ENCODE measurements around the gene SLC2A4. TPM values are rescaled to one million over a fixed set of nuclear protein-coding genes. Genes with fewer than 3 reads are reported as not detected.

Gene SLC2A4
- polyA plus RNA-seq, 3 donors, result not detected

DNA sequence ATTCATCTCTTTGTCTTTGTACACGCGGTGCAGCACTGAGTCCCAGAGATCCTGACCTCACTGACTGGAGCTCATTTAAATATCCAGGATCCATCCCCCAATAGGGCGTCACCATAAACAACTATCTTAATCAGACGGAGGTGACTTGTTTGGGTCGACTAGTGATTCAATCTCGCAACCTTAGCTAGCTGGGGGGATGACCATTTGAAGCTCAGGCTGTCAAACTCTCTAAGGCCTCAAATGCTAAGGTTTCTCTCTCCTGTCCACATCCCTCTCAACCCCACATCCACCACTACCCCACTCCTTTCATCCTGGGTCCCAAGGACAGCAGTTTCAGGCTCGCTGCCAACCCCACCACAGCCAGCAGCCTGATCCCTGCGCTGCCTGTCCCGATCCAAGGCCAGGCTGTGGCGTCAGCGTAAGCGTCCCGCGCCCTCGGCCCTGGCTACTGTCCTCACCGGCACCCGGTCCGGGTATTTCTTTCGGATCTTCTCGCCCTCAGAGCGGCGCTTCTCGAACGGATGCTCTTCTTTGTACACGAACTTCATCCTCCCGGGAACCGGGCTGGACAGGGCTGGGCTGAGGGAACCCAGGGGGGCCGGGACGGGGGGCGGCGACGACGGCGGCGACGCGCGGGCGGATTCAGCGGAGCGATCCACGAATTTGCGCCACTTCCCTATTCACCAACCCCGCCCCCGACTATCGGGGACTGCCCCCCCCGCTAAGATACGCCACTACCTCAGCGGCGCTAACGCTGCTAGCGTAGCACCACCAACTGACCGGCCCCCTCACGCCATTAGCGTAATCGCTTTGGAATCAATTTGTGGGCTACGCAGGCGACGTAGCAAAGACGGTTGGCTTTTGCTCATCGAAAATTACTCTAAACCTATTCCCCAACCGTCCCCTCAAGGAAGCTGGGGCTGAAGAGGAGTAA, 39.5 kb upstream of the SLC2A4 start, which contains the start of gene GABARAP:
Gene GABARAP, minus strand, starts transcription at position 667 of the 934 bp plus-strand sequence. Its CDS starts 119 bp downstream, at position 548.
- peaks cover 69% of the 10 kb centered on the region for H3K79me2 ChIP-seq (ENCODE audit: insufficient read depth, low read length)
- H3K4me3 ChIP-seq (replicated peaks in 1 of 3; ENCODE audit: low read depth in 2 of 3, low read length in 3 of 3), result peak within 1 kb of the TSS; percentile 95 to 100 (median 98)
- H3K36me3 ChIP-seq (replicated peaks in 1 of 2; ENCODE audit: control insufficient read depth in 1 of 2, insufficient read depth in 2 of 2, low read length in 2 of 2), result peaks cover 31 to 34% of the 10 kb centered on the region in 2 donors
- Mint-ChIP-seq H3K27ac (peak within 1 kb of the TSS; percentile 99 to 100 (median 100)), H3K4me1 (peaks cover 31% of the 10 kb centered on the region), H3K4me3 (peak within 1 kb of the TSS; percentile 98 to 99), H3K27me3 (ENCODE audit: low read depth in 3 of 3) (peaks cover 0 to 3% (median 0%) of the 10 kb centered on the region in 3 donors), H3K9me3 (peaks cover 0 to 4% (median 0%) of the 10 kb centered on the region in 7 donors), H3K36me3 (peaks cover 35 to 59% of the 10 kb centered on the region in 2 donors)
- no peaks in the 10 kb centered on the region for H3K27me3 ChIP-seq (ENCODE audit: control insufficient read depth in 2 of 2, insufficient read depth in 2 of 2, low read length in 2 of 2)
- TF ChIP-seq, protein P1, sequence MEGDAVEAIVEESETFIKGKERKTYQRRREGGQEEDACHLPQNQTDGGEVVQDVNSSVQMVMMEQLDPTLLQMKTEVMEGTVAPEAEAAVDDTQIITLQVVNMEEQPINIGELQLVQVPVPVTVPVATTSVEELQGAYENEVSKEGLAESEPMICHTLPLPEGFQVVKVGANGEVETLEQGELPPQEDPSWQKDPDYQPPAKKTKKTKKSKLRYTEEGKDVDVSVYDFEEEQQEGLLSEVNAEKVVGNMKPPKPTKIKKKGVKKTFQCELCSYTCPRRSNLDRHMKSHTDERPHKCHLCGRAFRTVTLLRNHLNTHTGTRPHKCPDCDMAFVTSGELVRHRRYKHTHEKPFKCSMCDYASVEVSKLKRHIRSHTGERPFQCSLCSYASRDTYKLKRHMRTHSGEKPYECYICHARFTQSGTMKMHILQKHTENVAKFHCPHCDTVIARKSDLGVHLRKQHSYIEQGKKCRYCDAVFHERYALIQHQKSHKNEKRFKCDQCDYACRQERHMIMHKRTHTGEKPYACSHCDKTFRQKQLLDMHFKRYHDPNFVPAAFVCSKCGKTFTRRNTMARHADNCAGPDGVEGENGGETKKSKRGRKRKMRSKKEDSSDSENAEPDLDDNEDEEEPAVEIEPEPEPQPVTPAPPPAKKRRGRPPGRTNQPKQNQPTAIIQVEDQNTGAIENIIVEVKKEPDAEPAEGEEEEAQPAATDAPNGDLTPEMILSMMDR (IDR thresholded peaks at IDR 0.05), result no peak
- peak within 1 kb of the TSS; percentile 100 for H3K9ac ChIP-seq (ENCODE audit: insufficient read depth, low read length, poor library complexity, severe bottlenecking)
- DNase-seq, result peak; percentile 92 to 96 (median 93)
- peak within 1 kb of the TSS; percentile 100 for H3K4me2 ChIP-seq (replicated peaks; ENCODE audit: extremely low read depth, low read length, poor library complexity, severe bottlenecking)
- peaks cover 30 to 37% of the 10 kb centered on the region in 2 donors for H3K4me1 ChIP-seq (ENCODE audit: control insufficient read depth in 1 of 2, insufficient read depth in 2 of 2, low read length in 2 of 2)
- peak within 1 kb of the TSS; percentile 99 to 100 for H3K27ac ChIP-seq (ENCODE audit: low read depth in 1 of 2, low read length in 2 of 2)
- WGBS (ENCODE audit: insufficient coverage), result under 1% methylated on average over 50 of the region's 62 CpGs
- intact Hi-C loops (cut with micrococcal nuclease), result loop anchor here in 1 of 2 donors (1.0 kb wide), 1 partner anchor 9 kb away; the partner anchor contains the start of gene CTDNEP1
- no peaks in the 10 kb centered on the region for H3K9me3 ChIP-seq (replicated peaks in 1 of 2; ENCODE audit: control insufficient read depth in 1 of 2, insufficient read depth in 1 of 2, low read length in 2 of 2)
- peaks cover 17% of the 10 kb centered on the region for H4K20me1 ChIP-seq (ENCODE audit: insufficient read depth, low read length)
- peak within 1 kb of the TSS; percentile 84 for H2AFZ ChIP-seq (ENCODE audit: insufficient read depth, low read depth, low read length, poor library complexity, severe bottlenecking)

DNA sequence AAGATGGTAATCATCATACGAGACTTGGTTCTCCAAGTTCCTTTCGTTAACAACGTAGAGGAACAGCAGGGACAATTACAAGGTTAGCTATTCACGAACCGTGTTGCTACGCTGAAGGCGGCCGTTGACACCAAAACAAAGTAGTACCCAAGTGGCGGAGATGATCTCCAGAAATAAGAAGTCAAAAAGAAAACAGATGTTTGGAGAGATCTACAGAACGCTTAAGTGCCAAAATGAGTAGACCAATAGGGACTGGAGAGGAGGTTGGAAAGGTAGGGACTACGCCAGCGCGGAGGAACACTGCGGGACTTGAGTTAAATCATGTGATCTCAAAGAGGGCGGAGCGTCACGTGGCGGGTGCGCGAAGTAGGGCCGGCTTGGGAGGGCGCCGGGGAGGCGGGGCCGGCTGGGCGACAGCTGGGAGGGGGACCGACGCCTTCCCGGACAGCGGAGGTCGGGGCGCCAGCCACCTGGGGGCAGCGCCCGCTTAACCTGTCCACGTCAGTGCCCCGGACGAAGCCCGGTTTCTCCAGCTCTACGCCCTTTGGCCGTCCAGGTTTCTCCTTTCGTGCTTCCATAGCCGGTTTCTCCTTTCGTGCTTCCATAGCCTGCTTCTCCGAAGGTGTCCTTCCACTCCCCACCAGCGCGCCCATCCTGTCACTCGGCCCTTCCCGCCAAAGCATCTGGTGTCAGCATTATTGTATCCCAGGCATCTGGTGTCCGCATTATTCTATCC, 38.6 kb upstream of the SLC2A4 start:
- Histone ChIP-seq H3K4me1 (ENCODE audit: control insufficient read depth in 1 of 2, insufficient read depth in 2 of 2, low read length in 2 of 2) (peaks cover 24 to 30% of the 10 kb centered on the region in 2 donors), H3K79me2 (ENCODE audit: insufficient read depth, low read length) (peaks cover 69% of the 10 kb centered on the region), H3K9ac (ENCODE audit: insufficient read depth, low read length, poor library complexity, severe bottlenecking) (peak overlapping the region; percentile 100), H3K9me3 (replicated peaks in 1 of 2; ENCODE audit: control insufficient read depth in 1 of 2, insufficient read depth in 1 of 2, low read length in 2 of 2) (no peaks in the 10 kb centered on the region), H3K27me3 (ENCODE audit: control insufficient read depth in 2 of 2, insufficient read depth in 2 of 2, low read length in 2 of 2) (no peaks in the 10 kb centered on the region), H3K27ac (ENCODE audit: low read depth in 1 of 2, low read length in 2 of 2) (peak overlapping the region; percentile 99 to 100), H3K4me3 (replicated peaks in 1 of 3; ENCODE audit: low read depth in 2 of 3, low read length in 3 of 3) (peak overlapping the region; percentile 95 to 100 (median 98)), H3K36me3 (replicated peaks in 1 of 2; ENCODE audit: control insufficient read depth in 1 of 2, insufficient read depth in 2 of 2, low read length in 2 of 2) (peaks cover 34% of the 10 kb centered on the region in 2 donors), H2AFZ (ENCODE audit: insufficient read depth, low read depth, low read length, poor library complexity, severe bottlenecking) (peak overlapping the region; percentile 84), H4K20me1 (ENCODE audit: insufficient read depth, low read length) (peaks cover 8% of the 10 kb centered on the region), H3K4me2 (replicated peaks; ENCODE audit: extremely low read depth, low read length, poor library complexity, severe bottlenecking) (peak overlapping the region; percentile 100)
- peaks cover 0 to 3% (median 0%) of the 10 kb centered on the region in 3 donors for H3K27me3 Mint-ChIP-seq (ENCODE audit: low read depth in 3 of 3)
- intact Hi-C loops (cut with micrococcal nuclease), result loop anchor here in 1 of 2 donors (1.0 kb wide), 1 partner anchor 8 kb away; the partner anchor contains the start of gene CTDNEP1
- WGBS (ENCODE audit: insufficient coverage), result 2% methylated on average over 49 of the region's 49 CpGs
- peak; percentile 89 to 95 (median 94) for DNase-seq
- peak overlapping the region; percentile 98 to 99 for H3K4me3 Mint-ChIP-seq
- H3K27ac Mint-ChIP-seq, result peak overlapping the region; percentile 99 to 100 (median 100)
- H3K9me3 Mint-ChIP-seq, result peaks cover 0 to 4% (median 0%) of the 10 kb centered on the region in 7 donors
- H3K36me3 Mint-ChIP-seq, result peaks cover 35 to 58% of the 10 kb centered on the region in 2 donors
- TF ChIP-seq, protein P1 (IDR thresholded peaks at IDR 0.05), result no peak
- H3K4me1 Mint-ChIP-seq, result peaks cover 25% of the 10 kb centered on the region
